Stomach (tissue), 9 donors: ENCODE measurements around the gene PRKCB. TPM values are rescaled to one million over a fixed set of nuclear protein-coding genes. Genes with fewer than 3 reads are reported as not detected.

ENCODE experiments used
- DNase-seq, 2 donors: peaks; one replicate each; pipeline versions ENCODE4 v3.0.0 to v3.0.0-alpha.2; 2013 to 2019
- H3K27ac ChIP-seq, 5 donors: fragments of 200-600 bp in 4 of 5; sonication (generic) in 4 of 5; one replicate each; pipeline ENCODE4 v1.5.1; 2013 to 2019; ENCODE audit warnings: mild to moderate bottlenecking in 1 of 5, moderate library complexity in 1 of 5
- H3K27me3 ChIP-seq, 3 donors: fragments of 200-600 bp; sonication (generic); one replicate each; pipeline ENCODE4 v1.5.1; 2017 to 2019; ENCODE audit warnings: mixed run types in 1 of 3
- H3K36me3 ChIP-seq, 4 donors: fragments of 200-600 bp; sonication (generic); 1 replicate in 3 of 4; 2 replicates in 1 of 4; pipeline ENCODE4 v1.5.1; 2016 to 2019
- H3K4me1 ChIP-seq, 4 donors: fragments of 200-600 bp; sonication (generic); one replicate each; pipeline ENCODE4 v1.5.1; 2016 to 2019
- H3K4me3 ChIP-seq, 4 donors: fragments of 200-600 bp; sonication (generic) in 3 of 4; one replicate each; pipeline ENCODE4 v1.5.1; 2016 to 2019; ENCODE audit warnings: mild to moderate bottlenecking in 1 of 4
- H3K9me3 ChIP-seq, 4 donors: fragments of 200-600 bp; sonication (generic); one replicate each; pipeline ENCODE4 v1.5.1; 2016 to 2019
- CTCF ChIP-seq, 7 experiments: fragments of 450-650 bp in 4 of 7; fragments of 200-600 bp in 3 of 7; sonication (generic) in 3 of 7; IDR thresholded peaks; one replicate each; pipeline ENCODE4 v1.5.1; 2016 to 2019; ENCODE audit warnings: antibody characterized with exemption in 7 of 7, control low read depth in 2 of 7, mild to moderate bottlenecking in 1 of 7
- EP300 ChIP-seq: sonication (generic); formaldehyde crosslinking; IDR thresholded peaks from one replicate; pipeline ENCODE4 v1.6.1; 2017; ENCODE audit warnings: antibody characterized with exemption
- POLR2A ChIP-seq, 4 donors: fragments of 450-650 bp; IDR thresholded peaks; one replicate each; pipeline ENCODE4 v1.6.1; 2016; ENCODE audit warnings: antibody characterized with exemption in 4 of 4, control low read depth in 2 of 4, mild to moderate bottlenecking in 1 of 4, moderate library complexity in 1 of 4
- POLR2AphosphoS5 ChIP-seq, 3 donors: sonication (generic); formaldehyde crosslinking; IDR thresholded peaks; one replicate each; pipeline ENCODE4 v1.6.1; 2016; ENCODE audit warnings: antibody characterized with exemption in 3 of 3
- WGBS, 5 donors: extraction: QIAGEN DNeasy Blood & Tissue Kit in 3 of 5; methylation state at CpG; one replicate each; pipeline versions ENCODE4 v1.1.5 to v1.1.7; 2013 to 2018; 5-methylcytosine and 5-hydroxymethylcytosine counted together
- intact Hi-C: fragments of 100-400 bp; cut with DNase I; formaldehyde crosslinking; loops from one replicate; pipeline ENCODE4 v1.15.1; 2023; ENCODE audit warnings: low total_unique reads
- polyA plus RNA-seq, 3 donors: library from polyadenylated mRNA; stranded (reverse); fragments of 200-250 nt; gene quantifications; one replicate each; pipeline ENCODE4 v1.2.3, GENCODE V29; 2013
- total RNA-seq, 5 donors: library from RNA; depleted of rRNA; stranded (reverse); fragments of >200 nt; gene quantifications; one replicate each; pipeline versions ENCODE4 v1.1.0 to v1.2.3, GENCODE V29; 2014 to 2016
- donor health status: healthy with polysubstance abuse.
- donor health status: Bipolar disorder and iron deficiency.
- donor health status: healthy.

Gene PRKCB
- total and polyA plus RNA-seq, 8 donors, result 1.1 to 49.6 (median 14.7) TPM

GRCh38 chr16:24044467-24044866 lies 208.7 kb downstream of the PRKCB start:
- Histone ChIP-seq H3K27me3 (no peaks in the 10 kb centered on the region), H3K4me3 (no peak overlapping the region), H3K4me1 (no peaks in the 10 kb centered on the region), H3K9me3 (no peaks in the 10 kb centered on the region), H3K27ac (no peak overlapping the region), H3K36me3 (no peaks in the 10 kb centered on the region)
- intact Hi-C loops, result loop anchor here (10.0 kb wide), 1 partner anchor 460 kb away; no protein-coding TSS in a partner anchor
- WGBS, 5 donors, result 61 to 80% (median 73%) methylated on average over 2 of the region's 2 CpGs
- no peak for DNase-seq
- TF ChIP-seq EP300 (no peak), POLR2AphosphoS5 (IDR thresholded peaks at IDR 0.05) (no peak), POLR2A (IDR thresholded peaks at IDR 0.05) (no peak), CTCF (IDR thresholded peaks at IDR 0.05) (no peak)

GRCh38 chr16:24045641-24046040 lies 209.9 kb downstream of the PRKCB start:
- 17 to 37% (median 26%) methylated on average over 6 to 12 of the region's 12 CpGs for WGBS, 5 donors
- TF ChIP-seq EP300 (no peak), POLR2AphosphoS5 (IDR thresholded peaks at IDR 0.05) (no peak), CTCF (IDR thresholded peaks at IDR 0.05) (no peak), POLR2A (IDR thresholded peaks at IDR 0.05) (no peak)
- H3K36me3 ChIP-seq, result no peaks in the 10 kb centered on the region
- no peak overlapping the region for H3K27ac ChIP-seq
- H3K4me1 ChIP-seq, result no peaks in the 10 kb centered on the region
- DNase-seq, result peak in 1 of 2 donors; percentile 28
- no peak overlapping the region for H3K4me3 ChIP-seq
- no peaks in the 10 kb centered on the region for H3K9me3 ChIP-seq
- intact Hi-C loops, result loop anchor here (10.0 kb wide), 1 partner anchor 459 kb away; no protein-coding TSS in a partner anchor
- no peaks in the 10 kb centered on the region for H3K27me3 ChIP-seq

- no peak for TF ChIP-seq EP300
- TF ChIP-seq CTCF (IDR thresholded peaks at IDR 0.05), result no peak
- TF ChIP-seq POLR2AphosphoS5 (IDR thresholded peaks at IDR 0.05), result no peak
- no peak for TF ChIP-seq POLR2A (IDR thresholded peaks at IDR 0.05)
- peaks cover 0 to 6% (median 0%) of the 10 kb centered on the region in 3 donors for H3K27me3 ChIP-seq
- no peak overlapping the region for H3K4me3 ChIP-seq
- no peak for DNase-seq
- no peak overlapping the region for H3K27ac ChIP-seq
- 32 to 52% (median 42%) methylated on average over 4 of the region's 4 CpGs for WGBS, 5 donors
- no peaks in the 10 kb centered on the region for H3K9me3 ChIP-seq
- H3K4me1 ChIP-seq, result no peaks in the 10 kb centered on the region
- intact Hi-C loops, result loop anchor here (10.0 kb wide), 1 partner anchor 458 kb away; no protein-coding TSS in a partner anchor
- H3K36me3 ChIP-seq, result no peaks in the 10 kb centered on the region
These were observed 210.7 kb downstream of the PRKCB start for GRCh38 chr16:24046442-24046841.

GRCh38 chr16:24049113-24049512 lies 213.3 kb downstream of the PRKCB start:
- no peaks in the 10 kb centered on the region for H3K4me1 ChIP-seq
- intact Hi-C loops, result loop anchor here (10.0 kb wide), 1 partner anchor 456 kb away; no protein-coding TSS in a partner anchor
- WGBS, 5 donors, result 82 to 98% (median 88%) methylated on average over 5 of the region's 5 CpGs
- H3K36me3 ChIP-seq, result no peaks in the 10 kb centered on the region
- H3K9me3 ChIP-seq, result no peaks in the 10 kb centered on the region
- H3K4me3 ChIP-seq, result no peak overlapping the region
- no peak for TF ChIP-seq POLR2A (IDR thresholded peaks at IDR 0.05)
- no peak for TF ChIP-seq POLR2AphosphoS5 (IDR thresholded peaks at IDR 0.05)
- no peak for TF ChIP-seq CTCF (IDR thresholded peaks at IDR 0.05)
- TF ChIP-seq EP300, result no peak
- no peak overlapping the region for H3K27ac ChIP-seq
- peaks cover 0 to 13% (median 0%) of the 10 kb centered on the region in 3 donors for H3K27me3 ChIP-seq
- no peak for DNase-seq
